Measurements from ENCODE around the gene MCTP1.

MCTP1 gene

GRCh38 chr5:95284572-95285408 lies at the start of gene MCTP1:
Gene MCTP1, minus strand, starts transcription at chr5:95285094.
- FAIRE-seq (no peak), DNase-seq (ENCODE audit: low spot score) (no peak)

- FAIRE-seq (no peak), DNase-seq (ENCODE audit: low spot score) (no peak)
Observed at GRCh38 chr5:95332158-95332557, 47.3 kb upstream of the MCTP1 start.

- no peak for DNase-seq (ENCODE audit: low spot score)
- FAIRE-seq: no peak
Observed at GRCh38 chr5:95331358-95331757, 46.5 kb upstream of the MCTP1 start.

GRCh38 chr5:95327211-95327610 lies 42.3 kb upstream of the MCTP1 start:
- FAIRE-seq: no peak
- DNase-seq (ENCODE audit: low spot score): no peak

GRCh38 chr5:95317687-95318086 lies 32.8 kb upstream of the MCTP1 start:
- DNase-seq (ENCODE audit: low spot score): no peak
- no peak for FAIRE-seq

- FAIRE-seq: no peak
- DNase-seq (ENCODE audit: low spot score): no peak
Observed at GRCh38 chr5:95317085-95317484, 32.2 kb upstream of the MCTP1 start.

GRCh38 chr5:95304711-95305110 lies 19.8 kb upstream of the MCTP1 start:
- DNase-seq (ENCODE audit: low spot score) (no peak), FAIRE-seq (no peak)

- DNase-seq (ENCODE audit: low spot score) (no peak), FAIRE-seq (no peak)
Observed at GRCh38 chr5:95298651-95299050, 13.8 kb upstream of the MCTP1 start.

GRCh38 chr5:95296291-95296690 lies 11.4 kb upstream of the MCTP1 start:
- no peak for FAIRE-seq
- no peak for DNase-seq (ENCODE audit: low spot score)

- DNase-seq (ENCODE audit: low spot score) (no peak), FAIRE-seq (no peak)
Observed at GRCh38 chr5:95285409-95285755, 488 bp upstream of the MCTP1 start.

- DNase-seq (ENCODE audit: low spot score): no peak
- FAIRE-seq: no peak
Observed at GRCh38 chr5:95283761-95284571, 928 bp downstream of the MCTP1 start.

- no peak for DNase-seq (ENCODE audit: low spot score)
- FAIRE-seq: no peak
Observed at GRCh38 chr5:95283022-95283615, 1.8 kb downstream of the MCTP1 start.

GRCh38 chr5:95281226-95281625 lies 3.7 kb downstream of the MCTP1 start:
- FAIRE-seq (no peak), DNase-seq (ENCODE audit: low spot score) (no peak)

GRCh38 chr5:95280401-95281095 lies 4.3 kb downstream of the MCTP1 start:
- FAIRE-seq (no peak), DNase-seq (ENCODE audit: low spot score) (no peak)

GRCh38 chr5:95274011-95274410 lies 10.9 kb downstream of the MCTP1 start:
- FAIRE-seq: no peak
- DNase-seq (ENCODE audit: low spot score): no peak

GRCh38 chr5:95272316-95272929 lies 12.5 kb downstream of the MCTP1 start:
- no peak for FAIRE-seq
- no peak for DNase-seq (ENCODE audit: low spot score)

GRCh38 chr5:95262933-95263660 lies 21.8 kb downstream of the MCTP1 start:
- DNase-seq (ENCODE audit: low spot score): no peak
- FAIRE-seq: no peak

- DNase-seq (ENCODE audit: low spot score): no peak
- FAIRE-seq: no peak
Observed at GRCh38 chr5:95261437-95262175, 23.3 kb downstream of the MCTP1 start.

- FAIRE-seq (no peak), DNase-seq (ENCODE audit: low spot score) (no peak)
Observed at GRCh38 chr5:95256991-95257390, 27.9 kb downstream of the MCTP1 start.

- DNase-seq (ENCODE audit: low spot score) (no peak), FAIRE-seq (no peak)
Observed at GRCh38 chr5:95256446-95256845, 28.4 kb downstream of the MCTP1 start.
